ENCODE results near the gene NLRP6.
A peak's percentile ranks its signal among the peaks of the same experiment; 100 is the strongest.
"Not testable (repeated sequence)": the region's sequence is repeated elsewhere in the genome, so short reads cannot be mapped to it uniquely, and the experiment has no call there.

The NLRP6 gene

DNA sequence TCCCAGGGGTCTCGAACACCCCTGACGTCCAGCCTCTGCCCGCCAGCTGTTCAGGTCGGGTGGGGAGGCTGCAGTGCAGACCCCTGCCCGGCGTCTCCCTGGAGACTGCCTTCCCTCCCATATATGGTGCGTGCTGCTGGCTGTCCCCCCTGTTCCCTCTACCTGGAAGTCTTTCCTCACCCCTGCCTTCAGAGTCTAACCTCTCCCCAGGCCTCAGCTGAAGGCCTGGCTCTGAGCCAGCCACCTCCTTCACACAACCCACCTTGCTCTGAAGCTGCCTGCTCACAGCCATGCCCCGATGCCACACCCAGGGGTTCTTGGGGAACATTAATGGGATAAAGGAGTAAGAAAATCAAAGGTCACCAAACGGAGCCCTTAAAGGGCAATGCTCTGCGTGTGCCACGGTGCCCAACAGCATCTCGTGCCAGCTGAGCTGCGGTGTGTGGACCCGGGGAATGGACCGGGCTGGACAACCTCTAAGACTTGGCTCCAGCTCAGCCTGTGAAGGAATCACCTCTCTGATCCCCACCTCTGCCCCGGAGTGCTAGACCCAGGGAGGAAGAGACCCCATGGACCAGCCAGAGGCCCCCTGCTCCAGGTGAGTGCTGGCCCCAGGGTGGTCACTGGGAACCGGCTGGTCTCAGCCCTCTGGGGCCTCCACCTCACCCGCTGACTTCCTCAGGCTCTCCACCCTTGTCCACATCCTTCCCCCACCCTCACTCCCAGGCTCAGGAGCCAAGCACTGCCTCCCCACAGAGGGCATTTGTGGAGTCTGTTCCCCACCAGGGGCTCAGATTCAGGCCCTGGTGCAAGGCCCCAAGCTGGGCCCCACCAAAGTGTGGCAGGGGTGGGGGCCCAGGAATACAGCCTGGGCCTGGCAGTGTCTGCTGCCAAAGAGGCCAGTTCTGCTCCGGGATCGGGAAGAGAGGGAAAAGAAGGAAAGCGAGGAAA lies at the start of gene NLRP6:
Gene NLRP6 (plus strand): TSS at position 407 of the 951 bp plus-strand sequence. CDS start 163 bp downstream, at position 570.
- DNase-seq (ENCODE audit: low read depth): no peak

DNA sequence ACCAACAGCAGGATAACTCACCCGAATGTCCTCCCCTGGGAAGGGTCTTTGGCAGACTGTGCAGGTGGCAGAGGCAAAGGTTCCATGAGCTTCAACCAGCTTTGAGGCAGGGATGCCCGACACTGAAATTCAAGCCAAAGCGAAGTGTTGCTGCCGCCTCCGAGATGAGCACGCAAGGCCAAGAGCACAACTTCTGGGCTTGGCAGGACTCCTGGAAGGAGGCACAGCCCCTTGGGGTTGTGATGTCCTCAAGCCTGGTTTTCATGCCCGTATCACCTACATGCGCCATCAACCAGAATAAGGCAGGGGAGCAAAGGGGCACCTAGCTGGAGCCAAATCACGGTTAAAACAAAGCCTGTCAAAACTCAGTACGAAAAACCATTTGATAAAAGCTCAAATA lies 47.8 kb upstream of the NLRP6 start:
- DNase-seq (ENCODE audit: low read depth): no peak

DNA sequence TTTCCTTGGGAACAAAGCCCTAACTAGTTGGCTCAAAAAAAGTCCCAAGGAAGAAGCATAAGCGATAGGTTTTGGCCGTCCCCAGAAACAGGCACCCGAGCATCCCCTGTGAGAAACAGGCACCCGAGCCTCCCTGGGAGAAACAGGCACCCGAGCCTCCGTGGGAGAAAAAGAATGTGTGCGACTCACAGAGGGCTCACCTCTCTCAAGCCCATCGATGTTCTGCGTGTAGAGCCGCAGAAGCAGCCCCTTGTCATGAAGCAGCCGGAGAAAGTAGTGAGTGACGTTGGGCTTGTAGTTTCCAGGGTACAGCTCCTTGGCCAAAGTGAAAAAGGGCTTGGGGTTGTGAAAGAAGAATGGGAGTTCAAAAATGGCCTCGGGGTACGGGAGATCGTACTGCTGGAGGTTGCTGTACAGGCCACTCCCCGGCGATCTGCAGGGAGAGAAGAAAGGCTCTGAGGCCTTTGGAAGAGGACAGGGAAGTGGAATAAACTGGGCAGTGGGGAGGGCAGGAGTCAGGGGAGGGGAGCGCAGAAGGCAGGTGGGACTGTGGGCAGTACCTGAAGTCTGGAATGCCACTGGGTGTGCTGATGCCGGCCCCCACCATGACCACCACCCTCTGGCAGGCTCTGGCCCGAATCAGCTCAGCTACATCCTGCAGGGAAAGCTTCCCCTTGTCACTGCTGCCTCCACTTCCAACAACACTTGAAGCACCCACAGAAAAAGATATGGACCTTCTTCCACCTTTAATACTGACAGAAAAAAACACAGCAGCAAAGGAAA lies 45.2 kb upstream of the NLRP6 start:
- no peak for DNase-seq (ENCODE audit: low read depth)

DNA sequence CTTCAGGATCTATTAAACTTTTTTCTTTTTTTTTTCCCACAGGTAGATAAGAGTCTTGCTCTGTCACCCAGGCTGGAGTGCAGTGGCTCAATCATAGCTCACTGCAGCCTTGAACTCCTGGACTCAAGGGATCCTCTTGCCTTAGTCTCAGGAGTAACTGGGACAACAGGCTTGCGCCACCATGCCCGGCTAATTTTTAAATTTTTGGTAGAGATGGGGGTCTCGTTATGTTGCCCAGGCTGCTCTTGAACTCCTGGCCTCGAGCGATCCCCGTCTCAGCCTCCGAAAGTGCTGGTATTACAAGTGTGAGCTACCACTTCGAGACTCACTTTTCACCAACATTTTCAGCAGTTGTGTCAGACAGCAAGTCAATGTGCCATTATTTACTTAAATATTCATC lies 43.0 kb upstream of the NLRP6 start:
- no peak for DNase-seq (ENCODE audit: low read depth)

DNA sequence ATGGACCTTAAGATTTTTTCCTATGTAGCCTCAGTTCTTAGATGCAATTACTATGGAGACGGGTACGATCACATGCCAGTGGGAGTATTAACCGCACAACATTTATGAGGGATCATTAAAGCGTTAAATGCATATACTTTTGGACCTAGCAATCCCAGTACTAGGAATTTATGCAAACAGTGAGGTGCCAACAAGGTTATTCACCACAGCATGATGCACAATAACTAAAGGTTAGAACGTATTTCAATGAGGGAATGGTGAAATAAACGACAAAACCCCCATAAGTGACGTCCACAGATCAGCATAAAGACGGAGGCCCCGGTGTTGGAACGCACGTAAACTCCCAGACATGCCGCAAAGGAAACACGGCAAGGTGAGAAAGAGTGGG lies 42.6 kb upstream of the NLRP6 start:
- peak; percentile 69 for DNase-seq (ENCODE audit: low read depth)

DNA sequence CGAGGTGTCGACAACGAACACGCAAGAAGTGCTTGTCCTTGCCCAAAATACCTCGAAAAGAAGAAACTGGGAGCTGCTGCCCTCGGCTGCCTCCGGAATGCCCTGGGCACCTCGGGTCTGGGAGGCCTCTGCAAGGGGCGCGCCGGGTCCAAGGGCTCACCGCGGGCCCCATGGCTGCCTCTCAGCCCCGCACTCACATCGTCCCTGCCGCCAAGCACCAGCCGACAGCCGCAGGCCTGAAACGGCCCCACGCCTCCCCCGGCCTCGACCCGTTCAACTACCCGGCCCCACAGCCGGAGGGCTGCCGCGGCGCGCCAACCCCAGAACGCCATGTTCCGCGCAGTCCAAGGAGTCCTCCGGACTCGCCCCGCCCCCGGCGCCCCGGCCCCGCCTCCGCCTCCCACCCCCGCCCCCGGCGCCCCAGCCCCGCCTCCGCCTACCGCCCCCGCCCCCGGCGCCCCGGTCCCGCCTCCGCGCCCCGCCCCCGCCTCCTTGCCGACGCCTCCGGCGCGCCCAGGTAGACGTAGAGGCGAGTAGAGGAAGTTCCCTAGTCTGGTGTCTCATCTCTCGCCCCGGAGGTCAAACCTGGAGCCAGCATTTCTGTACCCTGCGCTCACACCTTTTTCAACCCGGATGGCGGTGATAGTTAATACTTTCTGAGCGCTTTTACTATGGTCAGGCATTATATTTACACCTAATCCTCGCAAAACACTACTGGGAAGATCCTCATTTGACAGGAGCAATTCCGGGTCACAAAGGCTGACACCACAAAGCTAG lies 42.0 kb upstream of the NLRP6 start, which contains the start of gene SIRT3:
Gene SIRT3 (minus strand): TSS at position 346 of the 777 bp plus-strand sequence. CDS start 14 bp downstream, at position 332.
- peak; percentile 71 for DNase-seq (ENCODE audit: low read depth)

DNA sequence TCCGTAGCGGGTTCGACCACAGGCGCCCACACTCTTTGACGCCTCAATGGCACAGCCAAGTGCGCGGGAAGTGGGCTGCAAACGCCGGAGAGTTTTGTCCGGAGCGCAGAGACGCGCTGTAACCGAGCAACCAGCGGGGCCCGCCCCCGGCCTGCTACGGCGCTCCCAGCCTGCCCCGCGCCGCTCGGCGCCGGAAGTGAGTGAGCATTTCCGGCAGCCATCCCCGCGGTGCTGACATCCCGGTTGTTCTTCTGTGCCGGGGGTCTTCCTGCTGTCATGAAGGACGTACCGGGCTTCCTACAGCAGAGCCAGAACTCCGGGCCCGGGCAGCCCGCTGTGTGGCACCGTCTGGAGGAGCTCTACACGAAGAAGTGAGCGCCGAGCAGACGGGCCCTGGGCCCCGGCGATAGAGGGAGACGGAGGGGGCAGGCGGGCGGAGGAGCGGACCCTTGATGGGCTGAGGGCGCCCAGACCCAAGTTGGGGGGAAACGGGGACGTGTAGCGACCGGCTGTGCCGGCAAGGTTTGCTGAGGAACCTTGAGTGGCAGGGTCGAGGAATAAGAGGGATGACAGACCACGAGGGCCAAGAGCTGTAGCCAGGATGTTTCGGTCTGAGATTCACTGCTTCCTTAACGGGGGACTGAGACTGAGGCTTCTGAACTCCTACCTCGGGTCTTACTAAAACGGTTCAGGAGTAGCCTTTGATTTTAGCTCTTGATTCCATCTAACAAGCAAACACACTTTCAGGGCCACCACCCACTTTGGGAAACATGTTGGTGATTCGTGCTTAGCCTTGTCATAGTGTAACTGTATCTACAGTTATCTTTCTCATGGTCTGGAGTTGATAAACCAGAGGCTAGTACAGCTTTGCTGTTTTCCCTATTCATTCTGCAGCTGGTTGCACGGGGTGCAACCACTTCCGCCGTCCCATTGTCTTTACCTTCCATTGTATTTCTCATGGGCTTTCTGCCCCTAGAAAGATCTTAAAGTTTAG lies 41.1 kb upstream of the NLRP6 start, which contains the start of gene PSMD13:
Gene PSMD13 (plus strand): TSS at position 203 of the 994 bp plus-strand sequence. CDS start 74 bp downstream, at position 277.
- peak; percentile 83 for DNase-seq (ENCODE audit: low read depth)

DNA sequence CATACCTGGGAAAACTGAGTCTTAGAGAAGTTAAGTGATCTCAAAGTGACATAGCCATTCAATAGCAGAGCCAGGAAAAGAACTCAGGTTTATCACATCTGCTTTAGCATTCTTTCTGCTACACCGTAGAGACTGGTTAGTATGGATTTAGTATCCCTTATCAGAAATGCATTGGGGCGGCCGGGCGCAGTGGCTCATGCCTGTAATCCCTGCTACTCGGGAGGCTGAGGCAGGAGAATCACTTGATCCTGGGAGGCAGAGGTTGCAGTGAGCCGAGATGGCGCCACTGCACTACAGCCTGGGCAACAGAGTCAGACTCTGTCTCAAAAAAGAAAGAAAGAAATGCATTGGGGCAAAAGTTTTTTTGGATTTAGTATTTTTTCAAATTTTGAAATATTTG lies 39.9 kb upstream of the NLRP6 start:
- not testable (repeated sequence) for DNase-seq (ENCODE audit: low read depth)

DNA sequence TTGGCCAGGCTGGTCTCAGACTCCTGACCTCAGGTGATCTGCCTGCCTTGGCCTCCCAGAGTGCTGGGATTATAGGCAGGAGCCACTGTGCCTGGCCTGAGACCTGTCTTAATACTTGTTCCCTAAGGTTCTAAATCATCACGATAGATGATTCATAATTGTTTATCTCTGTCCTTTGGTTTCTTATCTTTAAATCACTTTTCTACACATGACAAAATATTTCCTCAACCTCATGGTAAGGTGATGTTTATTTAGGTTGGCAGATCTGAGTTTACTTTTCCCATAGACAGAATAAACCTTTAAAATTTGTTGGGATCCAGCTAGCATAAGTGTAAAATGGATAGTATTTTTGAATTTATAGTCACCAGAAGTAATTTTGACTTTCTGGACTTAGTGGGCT lies 37.9 kb upstream of the NLRP6 start:
- DNase-seq (ENCODE audit: low read depth): no peak

DNA sequence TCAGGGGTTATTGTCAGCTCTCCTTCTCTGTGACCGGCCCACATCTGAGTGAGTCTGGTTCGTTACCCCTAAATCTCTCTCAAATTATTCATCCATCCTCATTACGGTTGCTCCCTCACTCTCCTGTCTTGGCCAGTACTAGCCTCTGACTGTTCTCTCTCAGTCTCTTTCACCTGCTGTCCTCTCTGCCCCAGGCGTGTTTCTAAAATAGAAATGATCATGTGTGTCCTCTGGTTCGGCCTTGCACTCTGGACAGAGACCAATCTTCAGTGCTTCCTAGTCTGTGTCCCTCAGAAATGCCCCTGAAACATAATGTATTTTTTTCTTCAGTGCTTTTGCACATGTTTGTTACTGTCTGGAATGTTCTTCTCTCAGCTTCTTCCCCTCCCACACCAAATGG lies 36.6 kb upstream of the NLRP6 start:
- no peak for DNase-seq (ENCODE audit: low read depth)

DNA sequence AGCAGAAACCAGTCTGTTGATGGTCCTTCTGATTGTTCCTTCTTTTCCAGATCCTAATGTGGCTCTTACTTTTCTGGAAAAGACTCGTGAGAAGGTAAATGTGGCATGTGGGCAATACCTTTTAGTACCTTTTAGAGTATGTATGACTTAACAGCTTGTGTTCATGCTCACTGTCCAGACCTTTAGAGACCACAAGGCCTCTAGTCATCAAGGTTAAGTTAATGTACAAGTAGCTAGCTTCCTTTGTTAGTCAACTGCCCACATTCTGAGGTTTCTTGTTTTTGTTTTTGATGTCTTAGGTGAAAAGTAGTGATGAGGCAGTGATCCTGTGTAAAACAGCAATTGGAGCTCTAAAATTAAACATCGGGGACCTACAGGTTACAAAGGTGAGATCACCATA lies 33.8 kb upstream of the NLRP6 start:
- no peak for DNase-seq (ENCODE audit: low read depth)

DNA sequence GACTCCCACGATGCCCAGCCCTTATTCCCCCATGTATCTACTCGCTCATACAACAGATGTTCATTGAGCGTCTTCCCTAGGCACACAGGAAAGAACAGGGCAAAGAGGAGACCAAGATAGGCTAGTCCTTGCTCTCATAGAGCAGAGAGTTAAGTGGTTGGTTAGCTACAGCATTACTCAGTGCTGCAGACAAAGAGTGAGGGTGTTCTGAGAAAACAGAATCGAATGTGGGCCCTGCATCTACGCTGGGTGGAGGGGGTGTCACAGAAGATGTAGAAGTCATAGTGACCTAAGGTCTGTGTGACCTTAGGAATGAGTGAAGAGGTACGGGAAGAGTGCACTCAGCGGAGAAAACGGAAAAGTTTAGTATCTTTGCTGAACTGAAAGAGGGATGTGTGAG lies 29.1 kb upstream of the NLRP6 start:
- DNase-seq (ENCODE audit: low read depth): no peak

DNA sequence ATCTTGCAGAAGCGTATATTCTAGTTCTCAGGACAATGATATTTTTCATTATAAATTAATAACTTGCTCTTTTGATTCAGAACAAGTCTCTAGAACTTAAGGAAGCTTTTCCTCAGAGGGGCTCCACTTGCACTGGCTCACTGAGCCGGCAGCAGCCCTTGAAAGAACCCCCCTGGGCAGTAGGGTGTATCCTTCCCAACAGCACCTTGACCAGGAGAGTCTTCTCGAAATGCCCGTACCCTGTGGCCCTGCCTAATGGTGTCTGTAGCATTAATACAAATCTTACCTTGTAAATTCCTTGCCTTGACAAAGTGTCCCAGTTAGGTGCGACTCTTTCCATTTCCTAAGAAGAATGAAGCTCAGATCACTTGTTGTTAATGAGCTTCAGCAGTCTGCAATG lies 27.9 kb upstream of the NLRP6 start:
- DNase-seq (ENCODE audit: low read depth): no peak

DNA sequence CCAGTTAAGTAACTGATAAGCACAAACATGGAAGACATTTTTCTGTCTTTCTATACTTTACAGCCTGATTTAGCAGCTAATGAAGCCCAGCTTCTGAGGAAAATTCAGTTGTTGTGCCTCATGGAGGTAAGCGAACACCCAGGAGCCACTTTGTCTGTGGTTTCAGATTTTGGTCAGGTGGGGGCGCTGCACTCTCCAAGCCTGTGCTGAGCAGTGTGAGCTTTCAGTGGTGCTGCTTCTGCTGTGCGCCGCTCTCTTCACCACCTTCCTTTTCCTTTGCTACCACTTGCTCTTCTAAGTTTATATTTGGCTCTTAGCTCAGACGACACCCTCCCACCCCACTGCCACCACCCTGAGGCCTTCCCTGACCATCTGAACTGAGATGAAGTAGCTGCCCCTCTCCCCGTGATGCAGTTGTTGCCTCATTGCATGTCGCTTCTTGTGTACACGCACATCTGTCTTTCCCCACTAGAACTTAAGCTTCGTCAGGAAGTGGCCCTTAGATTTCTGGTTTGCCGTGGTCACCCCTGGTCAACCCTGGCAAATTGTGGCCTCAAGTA lies 27.4 kb upstream of the NLRP6 start:
- DNase-seq (ENCODE audit: low read depth): peak; percentile 66

DNA sequence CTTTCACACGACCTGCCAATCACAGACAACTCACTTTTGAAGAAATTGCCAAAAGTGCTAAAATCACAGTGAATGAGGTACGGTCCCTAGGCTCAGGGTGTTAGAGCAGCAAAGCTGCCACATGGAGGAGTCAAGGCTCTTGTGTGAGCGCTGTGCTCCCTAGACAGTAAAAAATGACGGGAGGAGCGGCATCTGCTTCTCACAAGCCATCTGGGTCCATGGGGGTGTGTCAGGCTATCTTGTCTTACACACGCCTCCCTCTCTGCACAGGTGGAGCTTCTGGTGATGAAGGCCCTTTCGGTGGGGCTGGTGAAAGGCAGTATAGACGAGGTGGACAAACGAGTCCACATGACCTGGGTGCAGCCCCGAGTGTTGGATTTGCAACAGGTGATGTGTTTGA lies 26.7 kb upstream of the NLRP6 start:
- DNase-seq (ENCODE audit: low read depth): no peak

DNA sequence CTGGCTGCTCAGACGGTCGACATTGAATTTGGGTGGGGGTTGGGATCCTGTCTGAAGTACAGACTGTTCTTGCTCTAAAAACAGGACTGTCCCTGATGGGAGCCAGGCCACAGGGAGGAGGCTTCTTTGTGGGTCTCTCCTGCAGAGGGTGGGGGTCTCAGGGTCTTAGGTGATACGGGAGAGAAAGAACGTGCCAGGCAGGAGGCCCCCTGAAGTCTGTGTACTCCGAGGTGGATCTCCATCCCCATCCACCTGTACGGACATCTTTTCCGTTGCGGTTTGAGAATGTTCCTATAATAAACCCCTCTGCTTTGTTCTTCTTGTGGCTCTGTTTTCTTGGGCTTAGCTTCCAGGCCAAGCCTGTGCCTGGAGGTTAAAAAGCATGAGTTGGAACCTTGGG lies 25.5 kb upstream of the NLRP6 start:
- no peak for DNase-seq (ENCODE audit: low read depth)

DNA sequence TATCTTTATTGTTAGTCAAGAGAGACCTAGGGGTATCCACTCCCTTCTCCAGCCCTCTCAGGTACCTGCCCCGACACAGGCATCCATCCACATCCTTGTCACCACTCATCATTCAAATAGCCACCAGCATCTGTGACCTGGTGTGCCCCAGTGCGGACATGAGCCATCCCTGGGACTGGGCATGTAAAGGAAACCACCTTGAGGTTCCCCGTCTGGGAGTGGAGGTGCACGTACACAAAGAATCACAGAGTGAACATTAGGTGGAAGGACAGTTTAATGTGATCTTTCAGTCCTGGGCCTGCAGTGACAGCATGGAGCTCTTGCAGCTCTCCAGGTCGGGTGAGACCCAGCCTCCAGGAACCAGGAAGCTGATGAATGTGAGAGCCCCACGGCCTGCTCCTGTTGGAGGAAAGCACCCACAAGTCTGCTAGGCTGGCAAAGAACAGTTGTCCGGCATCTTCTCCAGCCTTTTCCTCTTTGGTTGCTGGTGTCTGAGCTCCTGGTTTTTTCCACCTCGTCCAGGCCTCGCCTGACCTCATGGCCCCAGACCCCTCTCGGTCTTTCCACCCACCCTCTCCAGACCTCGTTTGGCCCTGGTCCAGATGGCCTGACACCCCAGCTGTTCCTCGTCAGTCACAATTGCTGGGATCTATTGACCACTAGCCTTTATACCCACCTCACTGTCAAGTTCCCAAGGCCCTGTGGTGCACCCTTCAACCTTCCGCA lies 24.9 kb upstream of the NLRP6 start:
- no peak for DNase-seq (ENCODE audit: low read depth)

DNA sequence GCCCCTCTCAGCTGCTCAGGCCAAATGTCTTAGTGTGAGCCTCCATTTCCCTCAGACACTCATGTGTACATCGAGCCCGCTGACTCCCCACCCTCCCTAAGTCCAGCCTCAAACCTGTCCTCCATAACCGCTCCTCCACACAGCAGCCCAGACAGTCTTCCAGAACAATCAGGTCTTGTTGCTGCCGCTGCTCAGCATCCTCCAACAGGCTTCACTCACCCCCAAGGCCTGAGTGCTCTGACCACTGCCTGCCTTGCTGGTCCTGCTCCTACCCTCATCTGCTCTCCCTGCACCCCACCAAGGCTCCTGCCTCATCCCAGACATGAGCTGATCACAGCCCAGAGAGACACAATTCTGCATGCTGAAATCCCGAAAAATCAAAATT lies 24.3 kb upstream of the NLRP6 start:
- DNase-seq (ENCODE audit: low read depth): no peak

DNA sequence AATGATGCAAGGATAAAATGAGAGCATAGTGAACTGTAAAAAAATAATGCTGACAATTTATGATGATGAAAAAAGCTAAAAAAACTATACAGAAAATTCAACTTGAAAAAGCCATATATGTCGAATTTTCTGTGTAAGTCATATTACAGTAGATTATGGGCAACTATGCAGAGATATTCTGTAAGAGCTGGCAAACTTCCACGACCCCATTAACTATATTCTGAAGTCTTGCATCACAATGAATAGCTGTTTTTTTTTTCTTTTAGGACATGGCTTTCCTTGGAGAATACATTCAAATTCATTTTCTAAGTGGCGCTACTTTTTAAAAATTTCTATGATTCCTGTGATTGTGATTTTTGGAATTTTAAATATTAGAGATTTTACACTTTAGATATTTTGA lies 23.0 kb upstream of the NLRP6 start:
- DNase-seq (ENCODE audit: low read depth): no peak

DNA sequence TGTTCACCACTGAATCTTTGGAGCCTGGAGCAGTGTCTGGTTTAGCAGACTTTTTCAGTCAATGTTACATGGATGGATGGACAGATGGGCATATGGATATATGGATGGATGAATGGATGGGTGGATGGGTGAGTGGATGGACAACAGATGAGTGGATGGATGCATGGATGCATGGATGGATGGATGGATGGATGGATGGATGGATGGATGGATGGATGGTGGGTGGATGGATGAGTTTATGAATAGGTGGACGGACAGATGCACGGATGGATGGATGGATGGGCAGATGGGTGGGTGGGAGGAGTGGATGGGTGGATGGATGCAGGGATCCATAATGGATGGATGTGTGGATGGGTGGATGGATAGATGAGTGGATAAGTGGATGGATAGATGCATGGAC lies 22.4 kb upstream of the NLRP6 start:
- DNase-seq (ENCODE audit: low read depth): no peak
